Large intestine (tissue), 3 donors: ENCODE measurements around the gene PXYLP1. TPM values are rescaled to one million over a fixed set of nuclear protein-coding genes. Genes with fewer than 3 reads are reported as not detected.
A peak's percentile ranks its signal among the peaks of the same experiment; 100 is the strongest.

ENCODE experiments used
- DNase-seq, 2 donors: peaks; one replicate each; pipeline versions ENCODE4 v3.0.0 to v3.0.0-alpha.2; 2013
- H3K27ac ChIP-seq: one replicate; pipeline ENCODE4 v1.5.1; 2013; ENCODE audit warnings: low read length
- H3K27me3 ChIP-seq: 2 replicates; pipeline ENCODE4 v1.6.1; 2013; ENCODE audit warnings: low read length; ENCODE audit not compliant: control insufficient read depth, insufficient read depth
- H3K36me3 ChIP-seq: 2 replicates; pipeline ENCODE4 v1.6.1; 2013; ENCODE audit warnings: low read length; ENCODE audit not compliant: control insufficient read depth, insufficient read depth
- H3K4me1 ChIP-seq: one replicate; pipeline ENCODE4 v1.6.1; 2013; ENCODE audit warnings: low read length; ENCODE audit not compliant: control insufficient read depth, insufficient read depth
- H3K4me3 ChIP-seq: one replicate; pipeline ENCODE4 v1.5.1; 2013; ENCODE audit warnings: low read length
- H3K9me3 ChIP-seq: one replicate; pipeline ENCODE4 v1.6.1; 2013; ENCODE audit warnings: mild to moderate bottlenecking, low read depth, low read length, moderate library complexity; ENCODE audit not compliant: control insufficient read depth
- WGBS: methylation state at CpG from one replicate; pipeline ENCODE4 v1.1.5; 2013; ENCODE audit warnings: low lambda C conversion rate; ENCODE audit not compliant: insufficient coverage; 5-methylcytosine and 5-hydroxymethylcytosine counted together
- polyA plus RNA-seq: library from polyadenylated mRNA; unstranded; fragments of 120-200 nt; gene quantifications from one replicate; pipeline ENCODE4 v1.2.1, GENCODE V29; 2013

PXYLP1 gene
- polyA plus RNA-seq, 1 donor = 20.2 TPM

DNA sequence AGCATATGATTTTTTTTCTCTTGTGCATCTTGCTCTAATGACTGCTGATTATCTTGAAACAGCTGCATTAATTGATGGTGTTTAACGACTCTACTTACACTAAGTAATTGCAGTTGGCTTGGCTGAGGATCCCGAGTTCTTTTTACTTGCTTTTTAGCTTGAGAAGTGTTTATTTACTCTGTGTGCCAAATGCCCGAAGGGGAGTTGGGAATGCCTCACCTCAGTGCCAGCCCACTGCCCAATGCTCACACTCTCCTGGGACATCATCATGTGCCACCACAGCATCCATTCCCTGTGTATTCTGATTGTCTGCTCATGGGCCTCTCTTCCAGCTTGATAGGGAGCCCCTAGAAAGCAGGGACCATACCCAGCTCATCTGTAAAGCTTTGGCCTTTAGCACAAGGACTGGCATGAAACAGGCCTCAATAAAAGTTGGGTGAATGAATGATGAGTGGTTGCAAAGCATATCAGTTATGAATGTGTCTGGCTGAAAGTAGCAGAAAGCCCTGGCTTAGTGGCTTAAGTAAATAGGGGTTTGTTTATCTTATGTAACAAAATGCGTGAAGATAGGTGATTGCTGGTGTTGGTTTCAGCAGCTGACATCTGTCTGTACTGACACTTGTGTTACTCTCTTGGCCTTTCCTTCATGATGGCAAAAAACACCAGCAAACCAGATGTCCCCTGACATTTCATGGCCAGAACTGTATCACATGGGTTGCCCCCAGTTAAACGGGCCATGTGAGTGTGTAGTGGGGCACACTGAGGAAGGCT lies 8.1 kb downstream of the PXYLP1 start:
- H3K27ac ChIP-seq = no peak overlapping the region
- H3K4me1 ChIP-seq = peaks cover 33% of the 10 kb centered on the region
- no CpG with 5 or more reads among the region's 5 CpGs for WGBS
- H3K36me3 ChIP-seq = peaks cover 3% of the 10 kb centered on the region
- no peaks in the 10 kb centered on the region for H3K9me3 ChIP-seq
- no peak for DNase-seq
- H3K27me3 ChIP-seq = no peaks in the 10 kb centered on the region
- no peak overlapping the region for H3K4me3 ChIP-seq

DNA sequence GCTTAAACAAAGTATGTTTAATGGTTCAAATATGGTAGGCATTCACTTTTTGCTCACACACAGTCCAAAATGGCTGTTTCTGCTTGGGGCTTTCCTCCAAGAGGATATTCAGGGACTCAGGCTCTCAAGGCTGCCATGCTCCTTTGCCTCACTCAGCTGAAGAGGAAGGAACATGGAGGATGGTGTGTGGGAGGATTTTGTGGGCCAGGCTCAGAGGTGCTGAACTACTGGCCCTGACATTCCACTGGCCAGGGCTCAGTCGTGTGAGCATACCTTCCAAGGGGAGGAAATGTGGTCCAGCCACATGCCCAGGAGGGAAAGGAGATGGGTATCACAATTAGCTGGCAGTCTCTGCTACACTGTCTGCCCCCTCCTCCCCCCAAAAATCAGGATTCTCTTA lies 8.7 kb downstream of the PXYLP1 start:
- peaks cover 29% of the 10 kb centered on the region for H3K4me1 ChIP-seq
- no CpG with 5 or more reads among the region's 1 CpG for WGBS
- no peaks in the 10 kb centered on the region for H3K27me3 ChIP-seq
- no peak for DNase-seq
- no peak overlapping the region for H3K4me3 ChIP-seq
- no peak overlapping the region for H3K27ac ChIP-seq
- H3K36me3 ChIP-seq = peaks cover 3% of the 10 kb centered on the region
- H3K9me3 ChIP-seq = no peaks in the 10 kb centered on the region

DNA sequence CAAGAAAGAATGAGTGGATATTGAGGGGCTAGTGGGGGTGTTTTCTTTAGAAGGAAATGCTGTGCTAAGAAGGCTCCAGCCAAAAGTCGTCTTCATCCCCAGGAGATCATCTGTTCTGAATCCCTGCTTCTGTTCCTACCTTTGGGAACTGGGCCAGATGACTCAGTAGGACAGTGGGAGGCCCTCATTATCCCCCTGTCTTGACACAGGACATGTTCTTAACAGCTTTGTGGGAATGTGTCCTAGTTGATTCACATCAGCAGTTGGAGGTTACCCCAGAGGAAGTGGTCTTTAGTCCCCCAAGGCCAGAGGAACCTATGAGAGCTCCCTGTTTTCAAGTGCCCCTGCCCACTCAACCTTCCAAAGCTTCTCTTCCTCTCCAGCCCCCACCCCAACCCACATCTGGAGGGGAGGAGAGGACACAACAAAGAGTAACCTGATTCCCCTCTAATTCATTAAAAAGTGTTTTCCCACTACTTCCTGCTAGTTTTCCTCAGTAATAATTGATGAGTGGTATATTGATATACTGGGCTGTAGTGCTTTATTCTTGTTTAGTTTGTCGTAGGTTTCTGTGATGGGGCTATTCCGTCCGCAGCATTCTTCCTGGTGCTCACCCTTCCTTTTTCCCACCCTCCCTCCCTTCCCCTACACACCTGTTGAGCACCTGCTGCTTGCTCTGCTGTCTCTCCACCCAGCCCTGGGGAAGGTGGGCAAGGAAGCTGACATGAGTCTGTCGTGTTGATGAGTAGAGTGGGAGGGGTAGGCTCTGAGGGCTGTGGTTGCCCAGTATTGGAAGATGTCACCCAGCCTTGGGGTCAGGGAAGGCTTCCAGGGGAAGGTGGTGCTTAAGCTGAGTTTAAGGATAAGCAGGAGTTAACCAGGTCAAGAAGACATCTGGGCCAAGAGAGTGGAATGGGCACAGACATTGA lies 9.3 kb downstream of the PXYLP1 start:
- no peak overlapping the region for H3K27ac ChIP-seq
- H3K4me3 ChIP-seq = no peak overlapping the region
- H3K4me1 ChIP-seq = peaks cover 26% of the 10 kb centered on the region
- no CpG with 5 or more reads among the region's 5 CpGs for WGBS
- DNase-seq = no peak
- no peaks in the 10 kb centered on the region for H3K27me3 ChIP-seq
- no peaks in the 10 kb centered on the region for H3K9me3 ChIP-seq
- H3K36me3 ChIP-seq = peaks cover 3% of the 10 kb centered on the region

DNA sequence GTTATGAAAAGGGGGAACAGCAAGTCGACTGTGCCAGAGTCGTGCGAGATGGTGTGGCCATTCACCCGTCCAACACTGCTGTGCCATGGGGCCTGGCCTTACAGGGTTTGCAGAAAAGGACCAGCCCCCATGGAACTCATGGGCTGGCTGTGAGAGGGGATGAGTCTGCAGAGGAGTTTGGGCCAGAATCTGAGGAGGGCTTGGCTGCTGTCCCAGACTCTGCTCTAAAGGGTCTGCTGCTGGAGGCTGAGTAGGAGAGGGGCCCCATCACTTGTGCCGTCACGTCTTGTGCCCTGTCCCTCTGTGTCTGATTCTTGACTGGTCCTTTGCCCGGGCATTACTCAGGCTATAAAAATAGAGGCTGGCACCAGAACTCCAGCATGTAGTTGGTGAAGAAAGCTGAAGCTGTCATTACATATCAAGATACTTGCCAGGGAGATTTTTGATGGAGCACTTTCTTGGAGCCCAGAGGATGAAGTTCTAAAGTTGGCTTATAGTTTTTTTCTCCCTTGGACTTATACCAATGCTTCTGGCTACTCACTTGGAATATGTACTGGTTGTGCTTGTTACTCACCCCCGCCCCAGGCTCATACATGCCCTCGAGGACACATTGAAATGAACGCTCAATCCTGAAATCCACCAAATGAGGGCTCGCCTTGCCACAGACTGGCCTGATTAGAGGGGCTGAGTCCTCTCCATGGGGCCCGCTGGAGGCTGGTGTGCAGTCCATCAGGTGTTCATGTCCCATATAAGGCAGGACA lies 10.2 kb downstream of the PXYLP1 start:
- 57% methylated on average over 3 of the region's 12 CpGs for WGBS
- Histone ChIP-seq H3K27ac (peak overlapping the region; percentile 54), H3K4me1 (peaks cover 20% of the 10 kb centered on the region), H3K9me3 (no peaks in the 10 kb centered on the region), H3K27me3 (no peaks in the 10 kb centered on the region), H3K36me3 (peaks cover 3% of the 10 kb centered on the region), H3K4me3 (no peak overlapping the region)
- peak in 1 of 2 donors; percentile 11 for DNase-seq

DNA sequence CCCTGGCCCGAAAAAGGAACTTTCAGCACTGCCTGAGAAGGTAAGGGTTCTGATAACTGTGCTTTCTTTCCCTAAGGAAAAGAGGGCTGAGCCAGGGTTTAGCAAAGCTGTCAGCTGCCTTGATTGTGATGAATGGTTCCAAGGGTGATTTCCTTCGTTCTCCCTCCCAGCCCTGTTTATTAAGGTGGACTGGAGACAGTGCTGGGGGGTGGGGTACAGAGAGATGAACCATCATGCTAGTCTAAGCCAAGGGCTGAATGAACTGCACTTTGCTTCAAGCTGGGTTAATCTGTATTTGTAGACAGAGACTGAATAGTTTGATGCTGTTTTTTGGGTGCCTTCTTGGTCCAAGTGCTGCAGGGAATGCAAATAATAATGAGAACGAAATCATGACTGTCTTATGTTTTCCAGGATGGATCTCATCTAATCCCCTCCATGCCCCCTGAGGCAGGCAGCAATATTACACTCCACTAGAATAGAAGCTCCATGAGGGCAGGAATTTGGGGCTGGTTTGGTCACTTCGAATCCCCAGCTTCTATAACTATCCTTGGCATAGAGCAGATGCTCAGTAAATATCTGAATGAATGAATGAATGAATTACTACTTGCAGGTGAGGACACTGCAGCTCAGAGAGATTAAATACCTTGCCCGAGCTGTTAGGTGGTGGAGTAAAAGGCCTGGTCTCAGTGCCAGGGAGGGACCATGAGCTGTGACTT lies 10.9 kb downstream of the PXYLP1 start:
- no peaks in the 10 kb centered on the region for H3K9me3 ChIP-seq
- H3K4me3 ChIP-seq = no peak overlapping the region
- DNase-seq = peak in 1 of 2 donors; percentile 57
- H3K4me1 ChIP-seq = peaks cover 20% of the 10 kb centered on the region
- H3K27ac ChIP-seq = peak overlapping the region; percentile 54
- no CpG with 5 or more reads among the region's 5 CpGs for WGBS
- no peaks in the 10 kb centered on the region for H3K27me3 ChIP-seq
- peaks cover 2% of the 10 kb centered on the region for H3K36me3 ChIP-seq

DNA sequence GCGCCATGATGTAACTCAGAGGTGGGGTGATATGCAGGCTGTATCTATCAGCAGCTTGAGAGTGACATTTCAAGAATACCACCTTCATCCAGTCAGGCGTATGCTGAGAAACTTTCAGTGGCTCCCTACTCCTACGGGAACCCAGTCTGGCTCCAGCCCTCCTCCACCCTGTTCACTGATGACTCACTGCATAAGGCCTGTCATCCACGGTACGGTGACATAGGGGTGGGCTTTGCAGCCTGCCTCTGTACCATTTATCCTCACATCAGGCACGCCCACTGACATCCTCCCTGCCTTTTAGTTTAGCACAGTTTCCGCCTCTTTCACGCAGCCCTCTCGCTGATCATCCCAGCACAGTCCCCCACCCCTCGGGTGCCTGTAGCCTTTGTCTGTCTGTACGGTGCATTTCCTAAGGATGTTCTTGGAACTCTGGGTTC lies 11.7 kb downstream of the PXYLP1 start:
- Histone ChIP-seq H3K9me3 (no peaks in the 10 kb centered on the region), H3K27me3 (no peaks in the 10 kb centered on the region), H3K27ac (no peak overlapping the region), H3K4me3 (no peak overlapping the region), H3K36me3 (no peaks in the 10 kb centered on the region), H3K4me1 (peaks cover 20% of the 10 kb centered on the region)
- no CpG with 5 or more reads among the region's 11 CpGs for WGBS
- DNase-seq = no peak

DNA sequence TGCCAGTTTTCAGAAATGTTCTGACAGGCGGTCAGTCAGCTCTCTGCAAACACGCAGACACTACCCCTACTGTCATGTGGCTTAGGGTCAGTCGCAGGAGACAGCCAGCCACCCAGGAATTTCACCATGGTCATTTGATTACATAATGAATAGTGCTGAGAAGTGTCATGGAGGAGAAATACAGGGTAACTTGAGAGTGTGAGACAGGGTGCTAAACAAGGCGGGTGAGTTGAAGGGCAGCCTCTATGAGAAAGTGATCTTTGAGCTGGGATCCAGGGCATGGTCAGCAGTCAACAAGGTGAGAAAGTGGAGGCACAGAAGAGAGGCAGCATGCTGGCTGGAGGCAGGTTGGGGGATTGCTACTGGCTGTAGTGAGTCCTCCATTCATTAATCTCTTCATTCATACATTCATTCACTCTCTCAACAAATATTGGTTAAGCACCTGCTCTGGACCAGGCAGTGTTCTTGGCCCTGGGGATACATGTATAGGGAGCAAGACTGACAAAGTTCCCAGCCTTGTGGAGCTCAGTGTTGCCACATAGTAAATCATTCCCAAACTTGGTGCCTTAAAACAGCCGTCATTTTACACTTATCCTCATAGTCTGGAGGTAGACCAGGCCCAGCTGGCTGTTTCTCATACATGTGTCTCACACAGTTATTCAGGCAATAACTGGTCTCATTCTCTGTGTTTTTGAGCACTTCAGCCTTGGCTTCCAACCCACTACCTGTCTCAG lies 14.8 kb downstream of the PXYLP1 start:
- DNase-seq = no peak
- no peaks in the 10 kb centered on the region for H3K36me3 ChIP-seq
- H3K4me1 ChIP-seq = peaks cover 18% of the 10 kb centered on the region
- no CpG with 5 or more reads among the region's 5 CpGs for WGBS
- H3K4me3 ChIP-seq = no peak overlapping the region
- no peaks in the 10 kb centered on the region for H3K27me3 ChIP-seq
- no peaks in the 10 kb centered on the region for H3K9me3 ChIP-seq
- H3K27ac ChIP-seq = no peak overlapping the region

DNA sequence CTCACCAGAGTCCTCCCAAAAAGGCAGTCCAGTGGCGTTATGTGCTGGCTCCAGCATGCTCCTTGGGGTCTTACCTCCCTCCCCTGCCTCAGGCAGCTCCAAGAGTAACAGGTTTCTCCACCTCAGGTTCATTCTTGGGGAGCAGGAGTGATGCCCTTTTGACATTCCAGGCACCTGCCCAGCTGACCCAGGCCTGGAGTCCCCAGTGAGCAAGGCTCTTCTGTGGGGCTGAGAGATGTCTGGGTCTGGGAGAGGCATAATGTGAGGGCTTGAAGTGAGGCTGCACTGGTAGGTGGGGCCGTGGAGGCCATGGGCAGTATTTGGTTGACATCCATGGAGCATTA lies 15.3 kb downstream of the PXYLP1 start:
- H3K27me3 ChIP-seq = no peaks in the 10 kb centered on the region
- H3K9me3 ChIP-seq = no peaks in the 10 kb centered on the region
- H3K4me3 ChIP-seq = no peak overlapping the region
- 100% methylated on average over 1 of the region's 2 CpGs for WGBS
- H3K27ac ChIP-seq = no peak overlapping the region
- peaks cover 12% of the 10 kb centered on the region for H3K4me1 ChIP-seq
- no peak for DNase-seq
- no peaks in the 10 kb centered on the region for H3K36me3 ChIP-seq

DNA sequence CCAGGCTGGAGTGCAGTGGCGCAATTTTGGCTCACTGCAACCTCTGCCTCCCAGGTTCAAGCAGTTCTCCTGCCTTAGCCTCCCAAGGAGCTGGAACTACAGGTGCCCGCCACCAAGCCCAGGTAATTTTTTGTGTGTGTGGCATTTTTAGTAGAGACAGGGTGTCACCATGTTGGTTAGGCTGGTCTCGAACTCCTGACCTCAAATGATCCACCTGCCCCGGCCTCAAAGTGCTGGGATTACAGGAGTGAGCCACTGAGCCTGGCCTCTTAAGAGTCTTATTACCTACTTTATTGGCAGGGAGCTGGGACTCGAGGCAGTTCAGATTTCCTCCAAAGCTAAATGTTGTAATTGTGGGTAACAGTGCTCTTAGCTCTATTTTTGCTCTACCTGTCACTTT lies 16.4 kb downstream of the PXYLP1 start:
- DNase-seq = no peak
- no CpG with 5 or more reads among the region's 5 CpGs for WGBS
- Histone ChIP-seq H3K27me3 (no peaks in the 10 kb centered on the region), H3K27ac (no peak overlapping the region), H3K4me1 (peaks cover under 1% of the 10 kb centered on the region), H3K4me3 (no peak overlapping the region), H3K9me3 (no peaks in the 10 kb centered on the region), H3K36me3 (no peaks in the 10 kb centered on the region)
